HepG2 (cell line): ENCODE data around the gene EEF1AKMT4. TPM values are rescaled to one million over a fixed set of nuclear protein-coding genes. Genes with fewer than 3 reads are reported as not detected.
A peak's percentile ranks its signal among the peaks of the same experiment; 100 is the strongest.

ENCODE experiments used
- CBX1 ChIP-seq: IDR thresholded peaks from one replicate; pipeline ENCODE4 v1.6.1; 2016; ENCODE audit warnings: antibody characterized with exemption, low read depth
- ESRRA ChIP-seq: sonication (generic); formaldehyde crosslinking; IDR thresholded peaks from 2 replicates; pipeline ENCODE4 v1.5.1; 2020; ENCODE audit warnings: mild to moderate bottlenecking, low read depth, missing genetic modification reagents
- JUN ChIP-seq: sonication (generic); formaldehyde crosslinking; IDR thresholded peaks from 2 replicates; pipeline ENCODE4 v1.4.0; 2020; ENCODE audit warnings: mild to moderate bottlenecking, missing genetic modification reagents
- KDM2A ChIP-seq: sonication (generic); formaldehyde crosslinking; IDR thresholded peaks from 2 replicates; pipeline ENCODE4 v1.4.0; 2020; ENCODE audit warnings: low read depth, missing genetic modification reagents, borderline replicate concordance
- KLF12 ChIP-seq: sonication (generic); formaldehyde crosslinking; IDR thresholded peaks from 2 replicates; pipeline ENCODE4 v1.4.0; 2020; ENCODE audit warnings: missing genetic modification reagents, borderline replicate concordance
- MAFG ChIP-seq: sonication (generic); formaldehyde crosslinking; IDR thresholded peaks from 2 replicates; pipeline ENCODE4 v1.5.1; 2020; ENCODE audit warnings: mild to moderate bottlenecking, missing genetic modification reagents
- POLR2AphosphoS2 ChIP-seq: IDR thresholded peaks from 2 replicates; pipeline ENCODE4 v1.6.1; 2011; ENCODE audit warnings: low read depth, low read length, improper control_type of control experiment
- SP1 ChIP-seq, 2 experiments: fragments of 450-650 bp in 1 of 2; sonication (generic) in 1 of 2; formaldehyde crosslinking in 1 of 2; IDR thresholded peaks; 2 replicates each; pipeline versions ENCODE4 v1.4.0 to v1.6.1; 2016 to 2020; ENCODE audit warnings: missing genetic modification reagents in 1 of 2
- TAF1 ChIP-seq: sonication (generic); formaldehyde crosslinking; IDR thresholded peaks from 2 replicates; pipeline ENCODE4 v1.4.0; 2020; ENCODE audit warnings: missing genetic modification reagents
- ZEB1 ChIP-seq: IDR thresholded peaks from 2 replicates; pipeline ENCODE4 v1.6.1; 2012; ENCODE audit warnings: mild to moderate bottlenecking, low read depth, inconsistent platforms; ENCODE audit not compliant: insufficient replicate concordance
- ZKSCAN8 ChIP-seq: IDR thresholded peaks from 2 replicates; pipeline ENCODE4 v1.6.1; 2016; ENCODE audit warnings: borderline replicate concordance, missing genetic modification reagents, missing compliant biosample characterization
- ZNF10 ChIP-seq: sonication (generic); formaldehyde crosslinking; IDR thresholded peaks from 2 replicates; pipeline ENCODE4 v1.4.0; 2020; ENCODE audit warnings: mild to moderate bottlenecking, low read depth, missing genetic modification reagents, borderline replicate concordance
- ZNF543 ChIP-seq: sonication (generic); formaldehyde crosslinking; IDR thresholded peaks from 2 replicates; pipeline ENCODE4 v1.4.0; 2020; ENCODE audit warnings: mild to moderate bottlenecking, missing genetic modification reagents
- ZNF547 ChIP-seq: sonication (generic); formaldehyde crosslinking; IDR thresholded peaks from 2 replicates; pipeline ENCODE4 v1.5.1; 2020; ENCODE audit warnings: mild to moderate bottlenecking, missing genetic modification reagents
- polyA plus RNA-seq, 8 experiments: library from polyadenylated mRNA; depleted of rRNA in 3 of 8; stranded (reverse) in 7 of 8; unstranded in 1 of 8; fragments of >200 nt; fragmentation: Illumina TruSeq in 4 of 8; extraction: Trizol in 4 of 8; gene quantifications; 2 replicates each; pipeline versions ENCODE4 v1.2.1 to v1.2.3, GENCODE V29; 2011 to 2016; ENCODE audit warnings: low read depth in 4 of 8, missing spikeins in 1 of 8, mixed read lengths in 1 of 8; ENCODE audit not compliant: insufficient read depth in 1 of 8
- total RNA-seq, 5 experiments: library from RNA; depleted of rRNA; stranded (reverse); fragments of >200 nt; fragmentation: Illumina TruSeq; extraction: Trizol; gene quantifications; 2 replicates each; pipeline ENCODE4 v1.2.3, GENCODE V29; 2016; ENCODE audit warnings: low read depth in 1 of 5
- TF ChIP-seq, protein P1 (sequence below): sonication (generic); formaldehyde crosslinking; IDR thresholded peaks from 2 replicates; pipeline ENCODE4 v1.4.0; 2020; ENCODE audit warnings: missing genetic modification reagents
- TF ChIP-seq, protein P2 (sequence below): sonication (generic); formaldehyde crosslinking; IDR thresholded peaks from 2 replicates; pipeline ENCODE4 v1.8.0; 2022; ENCODE audit warnings: missing genetic modification reagents, mild to moderate bottlenecking, inconsistent platforms, borderline replicate concordance
- TF ChIP-seq, protein P3 (sequence below): sonication (generic); formaldehyde crosslinking; IDR thresholded peaks from 2 replicates; pipeline ENCODE4 v1.8.1; 2022; ENCODE audit warnings: mild to moderate bottlenecking, missing genetic modification reagents
- TF ChIP-seq, protein P4 (sequence below): sonication (generic); formaldehyde crosslinking; IDR thresholded peaks from 2 replicates; pipeline ENCODE4 v1.4.0; 2020; ENCODE audit warnings: missing genetic modification reagents

EEF1AKMT4 gene
- total and polyA plus RNA-seq, 2 of the 13 experiments (the other 11 are each of a cell fraction or from before 2014, with no cell fraction given), result 13.1 to 15.8 TPM

DNA sequence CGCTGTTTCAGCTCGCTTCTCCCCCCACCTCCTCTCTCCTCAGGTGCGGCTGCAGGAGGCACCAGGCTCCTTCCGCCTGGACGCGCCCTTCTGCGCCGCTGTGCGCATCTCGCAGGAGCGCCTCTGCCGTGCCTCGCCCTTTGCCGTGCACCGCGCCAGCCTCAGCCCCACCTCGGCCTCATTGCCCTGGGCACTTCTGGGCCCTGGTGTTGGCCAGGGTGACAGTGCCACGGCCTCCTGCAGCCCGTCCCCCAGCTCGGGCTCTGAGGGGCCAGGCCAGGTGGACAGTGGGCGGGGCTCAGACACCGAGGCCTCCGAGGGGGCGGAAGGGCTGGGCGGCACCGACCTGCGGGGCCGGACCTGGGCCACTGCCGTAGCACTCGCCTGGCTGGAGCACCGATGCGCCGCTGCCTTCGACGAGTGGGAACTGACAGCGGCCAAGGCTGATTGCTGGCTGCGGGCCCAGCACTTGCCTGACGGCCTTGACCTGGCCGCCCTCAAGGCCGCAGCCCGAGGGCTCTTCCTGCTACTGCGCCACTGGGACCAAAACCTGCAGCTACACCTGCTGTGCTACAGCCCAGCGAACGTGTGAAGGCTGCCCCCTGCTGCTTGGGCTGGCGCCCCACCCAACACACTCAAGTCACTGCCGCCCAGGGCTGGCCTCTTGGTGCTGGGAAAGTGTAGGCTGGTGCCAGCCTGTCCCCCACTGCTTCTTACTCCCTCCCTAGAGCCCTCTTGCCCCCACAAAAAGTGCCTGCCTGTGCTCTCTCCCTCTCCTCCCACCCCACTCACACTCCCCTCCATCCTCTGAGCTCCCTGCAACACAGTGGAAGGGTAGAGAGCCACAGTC lies 7.8 kb upstream of the EEF1AKMT4 start (continued):
- TF ChIP-seq, protein P1, sequence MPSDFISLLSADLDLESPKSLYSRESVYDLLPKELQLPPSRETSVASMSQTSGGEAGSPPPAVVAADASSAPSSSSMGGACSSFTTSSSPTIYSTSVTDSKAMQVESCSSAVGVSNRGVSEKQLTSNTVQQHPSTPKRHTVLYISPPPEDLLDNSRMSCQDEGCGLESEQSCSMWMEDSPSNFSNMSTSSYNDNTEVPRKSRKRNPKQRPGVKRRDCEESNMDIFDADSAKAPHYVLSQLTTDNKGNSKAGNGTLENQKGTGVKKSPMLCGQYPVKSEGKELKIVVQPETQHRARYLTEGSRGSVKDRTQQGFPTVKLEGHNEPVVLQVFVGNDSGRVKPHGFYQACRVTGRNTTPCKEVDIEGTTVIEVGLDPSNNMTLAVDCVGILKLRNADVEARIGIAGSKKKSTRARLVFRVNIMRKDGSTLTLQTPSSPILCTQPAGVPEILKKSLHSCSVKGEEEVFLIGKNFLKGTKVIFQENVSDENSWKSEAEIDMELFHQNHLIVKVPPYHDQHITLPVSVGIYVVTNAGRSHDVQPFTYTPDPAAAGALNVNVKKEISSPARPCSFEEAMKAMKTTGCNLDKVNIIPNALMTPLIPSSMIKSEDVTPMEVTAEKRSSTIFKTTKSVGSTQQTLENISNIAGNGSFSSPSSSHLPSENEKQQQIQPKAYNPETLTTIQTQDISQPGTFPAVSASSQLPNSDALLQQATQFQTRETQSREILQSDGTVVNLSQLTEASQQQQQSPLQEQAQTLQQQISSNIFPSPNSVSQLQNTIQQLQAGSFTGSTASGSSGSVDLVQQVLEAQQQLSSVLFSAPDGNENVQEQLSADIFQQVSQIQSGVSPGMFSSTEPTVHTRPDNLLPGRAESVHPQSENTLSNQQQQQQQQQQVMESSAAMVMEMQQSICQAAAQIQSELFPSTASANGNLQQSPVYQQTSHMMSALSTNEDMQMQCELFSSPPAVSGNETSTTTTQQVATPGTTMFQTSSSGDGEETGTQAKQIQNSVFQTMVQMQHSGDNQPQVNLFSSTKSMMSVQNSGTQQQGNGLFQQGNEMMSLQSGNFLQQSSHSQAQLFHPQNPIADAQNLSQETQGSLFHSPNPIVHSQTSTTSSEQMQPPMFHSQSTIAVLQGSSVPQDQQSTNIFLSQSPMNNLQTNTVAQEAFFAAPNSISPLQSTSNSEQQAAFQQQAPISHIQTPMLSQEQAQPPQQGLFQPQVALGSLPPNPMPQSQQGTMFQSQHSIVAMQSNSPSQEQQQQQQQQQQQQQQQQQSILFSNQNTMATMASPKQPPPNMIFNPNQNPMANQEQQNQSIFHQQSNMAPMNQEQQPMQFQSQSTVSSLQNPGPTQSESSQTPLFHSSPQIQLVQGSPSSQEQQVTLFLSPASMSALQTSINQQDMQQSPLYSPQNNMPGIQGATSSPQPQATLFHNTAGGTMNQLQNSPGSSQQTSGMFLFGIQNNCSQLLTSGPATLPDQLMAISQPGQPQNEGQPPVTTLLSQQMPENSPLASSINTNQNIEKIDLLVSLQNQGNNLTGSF (CRISPR knock-in tag), result no peak; the same call in 1 of the 2 replicates
- TF ChIP-seq ZNF10 (no peak), KDM2A (peak; percentile 99), KLF12 (peak; percentile 93), ESRRA (CRISPR knock-in tag) (peak; percentile 93), ZNF547 (peak; percentile 76; the same call in 1 of the 2 replicates), ZEB1 (peak; percentile 54), TAF1 (peak; percentile 45; the same call in 1 of the 2 replicates), ZKSCAN8 (CRISPR knock-in tag) (peak; percentile 86; the same call in 1 of the 2 replicates), ZNF543 (CRISPR knock-in tag) (peak; percentile 93), JUN (CRISPR knock-in tag) (peak; percentile 34; the same call in 1 of the 2 replicates), POLR2AphosphoS2 (no peak), MAFG (CRISPR knock-in tag) (no peak), CBX1 (no peak), SP1 (IDR thresholded peaks at IDR 0.05) (no peak), SP1 (CRISPR knock-in tag; IDR thresholded peaks at IDR 0.05) (peak; percentile 33; the same call in 1 of the 2 replicates)
- TF ChIP-seq, protein P2, sequence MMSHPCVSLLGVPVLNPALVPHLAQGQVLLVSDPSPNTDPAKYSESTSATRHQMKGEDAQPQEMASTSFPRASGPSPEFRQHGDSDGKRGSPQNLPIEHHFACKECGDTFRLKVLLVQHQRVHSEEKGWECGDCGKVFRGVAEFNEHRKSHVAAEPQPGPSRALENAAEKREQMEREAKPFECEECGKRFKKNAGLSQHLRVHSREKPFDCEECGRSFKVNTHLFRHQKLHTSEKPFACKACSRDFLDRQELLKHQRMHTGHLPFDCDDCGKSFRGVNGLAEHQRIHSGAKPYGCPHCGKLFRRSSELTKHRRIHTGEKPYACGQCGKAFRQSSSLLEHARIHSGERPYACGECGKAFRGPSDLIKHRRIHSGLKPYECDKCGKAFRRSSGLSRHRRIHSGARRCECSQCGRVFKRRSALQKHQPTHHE (CRISPR knock-in tag), result peak; percentile 83; the same call in 1 of the 2 replicates
- TF ChIP-seq, protein P3, sequence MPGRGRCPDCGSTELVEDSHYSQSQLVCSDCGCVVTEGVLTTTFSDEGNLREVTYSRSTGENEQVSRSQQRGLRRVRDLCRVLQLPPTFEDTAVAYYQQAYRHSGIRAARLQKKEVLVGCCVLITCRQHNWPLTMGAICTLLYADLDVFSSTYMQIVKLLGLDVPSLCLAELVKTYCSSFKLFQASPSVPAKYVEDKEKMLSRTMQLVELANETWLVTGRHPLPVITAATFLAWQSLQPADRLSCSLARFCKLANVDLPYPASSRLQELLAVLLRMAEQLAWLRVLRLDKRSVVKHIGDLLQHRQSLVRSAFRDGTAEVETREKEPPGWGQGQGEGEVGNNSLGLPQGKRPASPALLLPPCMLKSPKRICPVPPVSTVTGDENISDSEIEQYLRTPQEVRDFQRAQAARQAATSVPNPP, result peak; percentile 76; the same call in 1 of the 2 replicates
- TF ChIP-seq, protein P4, sequence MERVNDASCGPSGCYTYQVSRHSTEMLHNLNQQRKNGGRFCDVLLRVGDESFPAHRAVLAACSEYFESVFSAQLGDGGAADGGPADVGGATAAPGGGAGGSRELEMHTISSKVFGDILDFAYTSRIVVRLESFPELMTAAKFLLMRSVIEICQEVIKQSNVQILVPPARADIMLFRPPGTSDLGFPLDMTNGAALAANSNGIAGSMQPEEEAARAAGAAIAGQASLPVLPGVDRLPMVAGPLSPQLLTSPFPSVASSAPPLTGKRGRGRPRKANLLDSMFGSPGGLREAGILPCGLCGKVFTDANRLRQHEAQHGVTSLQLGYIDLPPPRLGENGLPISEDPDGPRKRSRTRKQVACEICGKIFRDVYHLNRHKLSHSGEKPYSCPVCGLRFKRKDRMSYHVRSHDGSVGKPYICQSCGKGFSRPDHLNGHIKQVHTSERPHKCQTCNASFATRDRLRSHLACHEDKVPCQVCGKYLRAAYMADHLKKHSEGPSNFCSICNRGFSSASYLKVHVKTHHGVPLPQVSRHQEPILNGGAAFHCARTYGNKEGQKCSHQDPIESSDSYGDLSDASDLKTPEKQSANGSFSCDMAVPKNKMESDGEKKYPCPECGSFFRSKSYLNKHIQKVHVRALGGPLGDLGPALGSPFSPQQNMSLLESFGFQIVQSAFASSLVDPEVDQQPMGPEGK (CRISPR knock-in tag), result peak; percentile 77
